IMR-90 (cell line): Measurements from ENCODE around the gene PIGN. TPM values are rescaled to one million over a fixed set of nuclear protein-coding genes. Genes with fewer than 3 reads are reported as not detected.

Experiments
- ATAC-seq: fragments of 200-7000 bp; cut with Tn5 transposase; 2 replicates; pipeline ENCODE4 v1.9.1; 2020; ENCODE audit warnings: low read depth, mild to moderate bottlenecking, moderate library complexity
- BruUV-seq: library from RNA; stranded (reverse); fragments of 400-500 nt; replicated peaks from 2 replicates; lab custom pipeline; 2021; lab: Mats Ljungman, UMichigan
- CTCF ChIA-PET: fragments of 300-600 bp; formaldehyde crosslinking; extraction: SDS; loops from one replicate; lab custom pipeline; 2021; ENCODE audit warnings: antibody characterized with exemption; lab: Yijun Ruan, JAX
- POLR2A ChIA-PET: fragments of 300-600 bp; sonication (Branson Sonifier 250); formaldehyde crosslinking; loops from one replicate; lab custom pipeline; 2022; ENCODE audit warnings: antibody characterized with exemption; ENCODE audit not compliant: unreplicated experiment; lab: Charles Lee
- DNase-seq: peaks from one replicate; pipeline ENCODE4 v3.0.0; 2013
- H2AFZ ChIP-seq: replicated peaks from 2 replicates; pipeline ENCODE3; 2013; ENCODE audit warnings: low read length, mild to moderate bottlenecking; ENCODE audit not compliant: poor library complexity
- H2AK5ac ChIP-seq: 2 replicates; pipeline ENCODE4 v1.6.1; 2013; ENCODE audit warnings: low read depth, low read length, inconsistent platforms
- H2AK9ac ChIP-seq: replicated peaks from 2 replicates; pipeline ENCODE3; 2013; ENCODE audit warnings: mild to moderate bottlenecking, low read depth, low read length, moderate library complexity; ENCODE audit not compliant: poor library complexity
- H2BK120ac ChIP-seq: 2 replicates; pipeline ENCODE4 v1.6.1; 2013; ENCODE audit warnings: low read depth, low read length, inconsistent platforms
- H2BK15ac ChIP-seq: 3 replicates; pipeline ENCODE4 v1.6.1; 2013; ENCODE audit warnings: low read depth, low read length, inconsistent platforms
- H2BK20ac ChIP-seq: 2 replicates; pipeline ENCODE4 v1.6.1; 2013; ENCODE audit warnings: low read depth, mild to moderate bottlenecking, inconsistent platforms, low read length, moderate library complexity
- H2BK5ac ChIP-seq: 2 replicates; pipeline ENCODE4 v1.6.1; 2013; ENCODE audit warnings: mild to moderate bottlenecking, low read depth, low read length, inconsistent platforms; ENCODE audit not compliant: poor library complexity, severe bottlenecking
- H3K14ac ChIP-seq: replicated peaks from 2 replicates; pipeline ENCODE4 v1.6.1; 2013; ENCODE audit warnings: low read depth, low read length, inconsistent platforms
- H3K18ac ChIP-seq: 2 replicates; pipeline ENCODE4 v1.6.1; 2013; ENCODE audit warnings: low read depth, low read length, control low read depth
- H3K23ac ChIP-seq: 2 replicates; pipeline ENCODE4 v1.6.1; 2013; ENCODE audit warnings: low read depth, low read length, inconsistent platforms
- H3K27ac ChIP-seq: 2 replicates; pipeline ENCODE4 v1.5.1; 2013; ENCODE audit warnings: mild to moderate bottlenecking, control low read depth, low read length; ENCODE audit not compliant: insufficient read depth
- H3K27me3 ChIP-seq: 2 replicates; pipeline ENCODE4 v1.6.1; 2013; ENCODE audit warnings: low read length; ENCODE audit not compliant: control insufficient read depth, insufficient read depth
- H3K36me3 ChIP-seq: 2 replicates; pipeline ENCODE4 v1.6.1; 2013; ENCODE audit warnings: low read length, mixed read lengths; ENCODE audit not compliant: control insufficient read depth, insufficient read depth
- H3K4ac ChIP-seq: 2 replicates; pipeline ENCODE4 v1.6.1; 2013; ENCODE audit warnings: low read depth, low read length, inconsistent platforms
- H3K4me1 ChIP-seq: 2 replicates; pipeline ENCODE4 v1.6.1; 2013; ENCODE audit warnings: low read length, mixed read lengths; ENCODE audit not compliant: control insufficient read depth, insufficient read depth
- H3K4me2 ChIP-seq: 2 replicates; pipeline ENCODE4 v1.6.1; 2013; ENCODE audit warnings: low read depth, mild to moderate bottlenecking, control low read depth, low read length, moderate library complexity
- H3K4me3 ChIP-seq: 2 replicates; pipeline ENCODE4 v1.5.1; 2013; ENCODE audit warnings: low read depth, mild to moderate bottlenecking, control low read depth, low read length, moderate library complexity; ENCODE audit not compliant: insufficient read depth
- H3K56ac ChIP-seq: 2 replicates; pipeline ENCODE4 v1.6.1; 2013; ENCODE audit warnings: low read length, inconsistent platforms; ENCODE audit not compliant: insufficient read depth; ENCODE audit errors: extremely low read depth
- H3K79me1 ChIP-seq, 2 experiments: 2 replicates each; pipeline ENCODE4 v1.6.1; 2013; ENCODE audit warnings: low read length in 2 of 2, inconsistent platforms in 1 of 2, low read depth in 1 of 2
- H3K9ac ChIP-seq: 2 replicates; pipeline ENCODE4 v1.6.1; 2013; ENCODE audit warnings: low read depth, low read length, control low read depth
- H3K9me1 ChIP-seq: 2 replicates; pipeline ENCODE4 v1.6.1; 2013; ENCODE audit warnings: low read length, inconsistent platforms; ENCODE audit not compliant: insufficient read depth
- H3K9me3 ChIP-seq: 2 replicates; pipeline ENCODE4 v1.6.1; 2013; ENCODE audit warnings: low read length; ENCODE audit not compliant: control insufficient read depth, insufficient read depth
- H4K20me1 ChIP-seq: 2 replicates; pipeline ENCODE4 v1.6.1; 2013; ENCODE audit warnings: low read length, inconsistent platforms; ENCODE audit not compliant: insufficient read depth
- H4K5ac ChIP-seq: 2 replicates; pipeline ENCODE4 v1.6.1; 2013; ENCODE audit warnings: mild to moderate bottlenecking, low read depth, low read length, control low read depth
- H4K8ac ChIP-seq, 2 experiments: 2 replicates each; pipeline ENCODE4 v1.6.1; 2013; ENCODE audit warnings: low read depth in 2 of 2, low read length in 2 of 2, control low read depth in 1 of 2, inconsistent platforms in 1 of 2
- H4K91ac ChIP-seq: 2 replicates; pipeline ENCODE4 v1.6.1; 2013; ENCODE audit warnings: low read depth, low read length, inconsistent platforms; ENCODE audit not compliant: insufficient read depth
- BHLHE40 ChIP-seq: fragments of 150-350 bp; IDR thresholded peaks from 2 replicates; pipeline ENCODE4 v1.6.1; 2016; ENCODE audit warnings: mild to moderate bottlenecking, low read depth, low read length
- CEBPB ChIP-seq: IDR thresholded peaks from 2 replicates; pipeline ENCODE4 v1.6.1; 2012; ENCODE audit warnings: low read depth, low read length, improper control_type of control experiment
- CTCF ChIP-seq: conservative IDR thresholded peaks from 2 replicates; pipeline ENCODE4 v1.5.1; 2012; ENCODE audit warnings: mild to moderate bottlenecking, low read depth, low read length, improper control_type of control experiment
- FOS ChIP-seq: fragments of 150-350 bp; IDR thresholded peaks from 2 replicates; pipeline ENCODE4 v1.6.1; 2016; ENCODE audit warnings: low read depth, low read length
- MAZ ChIP-seq: IDR thresholded peaks from 2 replicates; pipeline ENCODE4 v1.6.1; 2012; ENCODE audit warnings: low read depth, mild to moderate bottlenecking, low read length, improper control_type of control experiment, moderate library complexity, borderline replicate concordance
- MXI1 ChIP-seq: IDR thresholded peaks from 2 replicates; pipeline ENCODE4 v1.6.1; 2012; ENCODE audit warnings: low read depth, mild to moderate bottlenecking, low read length, moderate library complexity, borderline replicate concordance
- NFE2L2 ChIP-seq: fragments of 150-350 bp; IDR thresholded peaks from 2 replicates; pipeline ENCODE4 v1.6.1; 2016; ENCODE audit warnings: low read depth, mild to moderate bottlenecking, low read length
- POLR2A ChIP-seq: IDR thresholded peaks from 2 replicates; pipeline ENCODE4 v1.6.1; 2012; ENCODE audit warnings: mild to moderate bottlenecking, low read depth, low read length
- RFX5 ChIP-seq: IDR thresholded peaks from 2 replicates; pipeline ENCODE4 v1.8.0; 2012; ENCODE audit warnings: low read depth, mild to moderate bottlenecking, low read length, moderate library complexity
- WGBS, 2 experiments: methylation state at CpG; one replicate each; pipeline versions ENCODE4 v1.1.5 to v1.1.7; 2013; ENCODE audit warnings: missing lambda C conversion rate in 2 of 2; ENCODE audit not compliant: insufficient read length in 1 of 2; ENCODE audit errors: extremely low coverage in 2 of 2; 5-methylcytosine and 5-hydroxymethylcytosine counted together
- dilution Hi-C: fragments of 300-500 bp; cut with HindIII; formaldehyde crosslinking; loops from one replicate; pipeline ENCODE4 v1.14.3; 2018; ENCODE audit warnings: low sequenced_read_pairs; ENCODE audit not compliant: unreplicated experiment
- in situ Hi-C: fragments of 300-500 bp; cut with MboI; formaldehyde crosslinking; loops from 3 replicates; pipeline ENCODE4 v1.14.3; 2019; ENCODE audit warnings: low sequenced_read_pairs, inconsistent platforms, mixed read lengths
- intact Hi-C: fragments of 100-400 bp; cut with micrococcal nuclease; formaldehyde crosslinking; loops from 2 replicates; pipeline ENCODE4 v1.10.0; 2022
- polyA plus RNA-seq, 3 experiments: library from polyadenylated mRNA; depleted of rRNA; stranded (reverse); fragments of >200 nt; gene quantifications; 2 replicates each; pipeline ENCODE4 v1.2.3, GENCODE V29; 2012; ENCODE audit warnings: low replicate concordance in 1 of 3
- total RNA-seq: library from RNA; depleted of rRNA; stranded (reverse); fragments of >200 nt; gene quantifications from 2 replicates; pipeline ENCODE4 v1.2.3, GENCODE V29; 2012

Gene PIGN
- total and polyA plus RNA-seq, 2 of the 4 experiments (the other 2 are of a cell fraction), result 9.0 to 17.9 TPM

DNA sequence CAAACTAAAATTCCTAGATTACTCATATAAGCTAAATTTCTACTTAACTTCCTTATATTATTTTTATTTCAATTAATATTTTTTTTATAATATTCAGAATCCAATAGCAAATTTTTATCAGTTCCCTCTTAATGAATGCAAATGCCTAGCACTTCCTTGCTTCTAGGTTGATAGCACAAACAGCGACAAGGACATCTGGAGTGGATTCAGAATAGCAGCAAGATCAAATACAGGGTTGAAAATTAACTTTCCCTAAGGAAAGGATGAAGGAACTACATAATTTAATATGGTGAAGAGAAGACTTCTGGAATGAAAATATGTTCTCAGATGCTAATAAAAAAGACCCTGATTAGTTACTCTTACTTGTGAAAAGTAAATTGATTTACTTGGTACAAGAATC lies 64.5 kb downstream of the PIGN start:
- dilution Hi-C loops, result no loop called here
- ChIA-PET CTCF (interaction anchor here (0.8 to 1.0 kb wide), 2 partner anchors 9 kb away, joined by 3 to 4 read pairs; no protein-coding TSS in a partner anchor), POLR2A (interaction anchor here (0.6 kb wide), 2 partner anchors 283 to 444 kb away, joined by 3 to 4 read pairs; no protein-coding TSS in a partner anchor)
- Histone ChIP-seq H2BK20ac (no peak overlapping the region), H3K27me3 (no peaks in the 10 kb centered on the region), H3K4me3 (no peak overlapping the region), H4K20me1 (no peaks in the 10 kb centered on the region), H3K27ac (no peak overlapping the region), H3K18ac (no peak overlapping the region), H2BK15ac (no peak overlapping the region), H2AK9ac (no peak overlapping the region), H3K79me1 (no peaks in the 10 kb centered on the region), H4K8ac (no peak overlapping the region), H3K9ac (no peak overlapping the region), H3K36me3 (no peaks in the 10 kb centered on the region), H2BK5ac (no peak overlapping the region), H3K56ac (no peak overlapping the region), H2AFZ (no peak overlapping the region), H3K4me2 (no peak overlapping the region), H3K14ac (no peak overlapping the region), H3K9me1 (no peaks in the 10 kb centered on the region), H3K23ac (no peak overlapping the region), H4K91ac (no peak overlapping the region), H3K4ac (no peak overlapping the region), H2AK5ac (no peak overlapping the region), H2BK120ac (no peak overlapping the region), H4K5ac (no peak overlapping the region), H3K9me3 (0 out of 2 replicates have a peak, but pooled peaks cover 1% of the 10 kb centered on the region), H3K4me1 (no peaks in the 10 kb centered on the region)
- ATAC-seq (no peak), DNase-seq (no peak)
- TF ChIP-seq FOS, result no peak
- no peak for TF ChIP-seq RFX5
- TF ChIP-seq CTCF, result no peak
- no peak for TF ChIP-seq NFE2L2
- TF ChIP-seq MAZ, result no peak
- TF ChIP-seq MXI1, result no peak
- TF ChIP-seq CEBPB, result no peak
- TF ChIP-seq BHLHE40, result no peak
- no peak for TF ChIP-seq POLR2A
- no TSS peak for BruUV-seq
- in situ Hi-C loops, result no loop called here
- intact Hi-C loops, result no loop called here
- WGBS, 2 experiments, result no CpG with 5 or more reads among the region's 1 CpG
